Stimulated activated CD4-positive, alpha-beta T cell treated with anti-CD3 and anti-CD28 coated beads, Interleukin-1b, Interleukin-23, amount 100 ng/mL, for 1 hour (primary cell): Measurements from ENCODE around the gene BAHCC1.
A peak's percentile ranks its signal among the peaks of the same experiment; 100 is the strongest.

Source experiments
- DNase-seq, 2 donors: peaks; one replicate each; pipeline ENCODE4 v3.0.0-alpha.2; 2020; ENCODE audit warnings: low read depth in 2 of 2

Gene BAHCC1

DNA sequence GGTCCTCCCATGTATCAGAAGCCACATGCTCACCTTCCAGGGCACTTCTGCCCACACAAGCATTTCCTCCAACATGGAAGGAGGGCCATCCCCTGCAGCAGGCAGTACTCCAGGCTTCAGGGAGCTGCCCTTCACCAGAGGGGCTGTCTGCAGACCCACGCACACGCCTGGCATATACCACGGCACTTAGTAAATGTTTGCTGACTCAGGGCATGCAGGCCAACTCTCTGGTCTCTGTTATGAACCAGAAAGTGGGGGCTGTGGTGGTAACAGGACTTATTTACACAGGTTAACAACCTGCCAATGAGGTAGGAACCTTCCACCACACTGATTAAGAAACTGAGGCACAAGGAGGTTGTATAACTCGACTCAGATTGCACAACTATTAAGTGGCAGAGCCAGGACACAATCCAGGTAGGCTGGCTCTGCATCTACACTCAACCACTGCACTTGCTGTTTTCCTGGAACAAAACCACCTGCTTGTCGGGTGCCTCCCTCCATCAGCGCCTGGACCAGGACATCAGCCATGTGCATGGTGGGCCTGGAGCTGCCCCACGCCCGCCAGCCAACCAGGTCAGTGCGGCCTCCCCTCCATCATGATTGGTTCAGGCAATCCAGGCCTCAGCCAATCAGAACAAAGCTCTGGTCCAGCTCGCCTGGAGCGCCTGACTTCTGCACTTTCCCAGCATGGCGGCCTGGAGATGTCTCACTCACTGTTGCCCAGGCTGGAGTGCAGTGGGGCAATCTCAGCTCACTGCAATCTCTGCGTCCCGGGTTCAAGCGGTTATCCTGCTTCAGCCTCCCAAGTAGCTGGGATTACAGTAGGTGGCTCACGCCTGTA lies 98.2 kb downstream of the BAHCC1 start:
- no peak for DNase-seq

DNA sequence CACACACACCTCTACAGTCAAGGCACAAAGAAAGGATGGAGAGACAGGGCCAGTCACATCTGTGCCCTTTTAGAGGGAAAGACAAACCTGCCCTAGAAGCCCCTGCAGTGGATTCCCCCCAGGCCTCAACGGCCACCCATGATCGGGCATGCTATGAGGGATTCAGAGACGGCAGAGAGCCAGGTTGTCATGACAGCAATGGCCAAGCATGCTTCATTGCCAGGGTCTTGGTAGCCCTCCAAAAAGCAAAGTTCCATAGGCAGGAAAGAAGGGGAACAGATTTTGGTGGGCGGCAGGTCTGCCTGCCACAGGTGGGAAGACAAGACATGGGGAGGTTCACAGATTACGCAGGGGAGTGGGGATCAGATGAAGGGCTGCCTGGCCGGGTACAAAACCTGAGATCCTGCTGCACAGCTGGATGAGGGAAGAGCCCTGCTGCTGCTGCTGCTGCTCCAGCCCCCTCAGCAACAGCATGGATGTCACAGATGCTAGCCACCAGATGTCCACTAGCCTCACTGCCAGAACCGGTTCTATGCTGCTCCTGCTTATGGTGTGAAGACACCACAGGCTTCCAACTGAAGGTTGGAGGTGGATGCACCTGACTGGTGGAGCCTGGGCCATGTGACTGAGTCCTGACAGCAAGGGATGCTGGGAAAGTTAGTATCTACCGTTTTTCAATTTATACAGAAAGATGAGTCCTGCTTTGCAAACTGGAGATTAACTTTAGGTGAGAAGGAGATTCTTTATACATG lies 99.5 kb downstream of the BAHCC1 start:
- no peak for DNase-seq

- no peak for DNase-seq
Observed at GRCh38 chr17:81498953-81499600, 103.8 kb downstream of the BAHCC1 start.

DNA sequence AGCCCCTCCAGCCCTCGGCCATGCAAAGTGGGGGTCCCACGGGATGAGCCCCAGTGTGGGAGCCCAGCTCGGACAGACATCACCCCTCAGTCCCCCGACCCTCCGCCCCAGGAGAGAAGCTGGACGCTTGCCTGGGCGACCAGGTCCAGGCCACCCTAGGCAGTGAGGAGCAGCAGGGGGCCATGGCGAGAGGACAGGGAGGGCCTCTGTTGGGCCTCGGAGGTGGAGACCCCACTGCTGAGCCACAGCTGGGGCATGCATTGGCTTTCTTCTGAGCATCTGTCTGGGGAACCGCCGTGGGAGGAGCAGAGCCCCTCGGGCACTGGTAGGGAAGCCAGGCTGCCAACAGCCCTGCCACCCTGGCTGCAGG lies 104.3 kb downstream of the BAHCC1 start:
- no peak for DNase-seq

DNA sequence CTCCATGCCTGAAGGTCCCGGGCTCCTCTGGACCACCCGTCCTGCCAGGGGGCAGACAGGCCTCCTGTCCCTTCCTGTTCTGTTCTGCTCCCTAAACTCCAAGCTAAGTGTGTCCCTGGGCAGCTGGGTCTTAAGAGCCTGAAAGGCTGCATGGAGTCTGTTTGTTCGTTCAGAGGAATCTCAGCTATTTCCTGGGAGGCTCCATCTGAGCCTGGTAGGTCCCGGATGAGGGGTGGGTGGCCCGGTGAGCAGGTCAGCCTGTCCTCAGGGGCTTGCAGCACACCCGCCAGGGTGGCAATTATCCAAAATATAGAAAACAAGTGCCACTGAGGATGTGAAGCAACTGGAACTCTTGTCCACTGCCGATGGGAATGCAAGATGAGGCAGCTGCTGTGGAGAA lies 104.8 kb downstream of the BAHCC1 start:
- DNase-seq = no peak

- DNase-seq = no peak
Observed at GRCh38 chr17:81502471-81503017, 107.3 kb downstream of the BAHCC1 start.

- DNase-seq = no peak
Observed at GRCh38 chr17:81503619-81504018, 108.4 kb downstream of the BAHCC1 start.

DNA sequence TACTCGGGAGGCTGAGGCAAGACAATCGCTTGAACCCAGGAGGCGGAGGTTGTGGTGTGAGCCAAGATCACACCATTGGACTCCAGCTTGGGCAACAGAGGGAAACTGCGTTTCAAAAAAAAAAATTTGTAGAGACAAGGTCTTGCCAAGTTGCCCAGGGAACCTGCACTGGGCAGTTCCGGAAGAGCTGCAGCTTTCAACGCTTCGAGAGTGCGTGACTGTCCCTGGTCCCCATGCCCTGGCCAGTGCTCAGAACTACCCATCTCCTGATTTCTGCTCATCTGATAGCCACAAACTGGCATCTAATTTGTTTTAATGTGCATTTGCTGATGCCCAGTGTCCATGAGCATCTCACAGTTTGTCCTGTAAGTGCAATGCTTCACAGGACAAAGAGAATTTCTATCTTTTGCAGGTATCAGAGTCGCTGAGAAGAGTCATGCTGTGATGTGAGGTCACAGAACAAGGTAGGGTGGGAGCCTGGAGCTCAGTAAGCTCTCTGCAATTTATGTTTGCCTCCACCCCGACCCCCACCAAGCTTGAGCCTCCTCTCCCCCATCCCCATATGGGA lies 113.5 kb downstream of the BAHCC1 start:
- no peak for DNase-seq

GRCh38 chr17:81509207-81509971 lies 114.1 kb downstream of the BAHCC1 start:
- DNase-seq = no peak

DNA sequence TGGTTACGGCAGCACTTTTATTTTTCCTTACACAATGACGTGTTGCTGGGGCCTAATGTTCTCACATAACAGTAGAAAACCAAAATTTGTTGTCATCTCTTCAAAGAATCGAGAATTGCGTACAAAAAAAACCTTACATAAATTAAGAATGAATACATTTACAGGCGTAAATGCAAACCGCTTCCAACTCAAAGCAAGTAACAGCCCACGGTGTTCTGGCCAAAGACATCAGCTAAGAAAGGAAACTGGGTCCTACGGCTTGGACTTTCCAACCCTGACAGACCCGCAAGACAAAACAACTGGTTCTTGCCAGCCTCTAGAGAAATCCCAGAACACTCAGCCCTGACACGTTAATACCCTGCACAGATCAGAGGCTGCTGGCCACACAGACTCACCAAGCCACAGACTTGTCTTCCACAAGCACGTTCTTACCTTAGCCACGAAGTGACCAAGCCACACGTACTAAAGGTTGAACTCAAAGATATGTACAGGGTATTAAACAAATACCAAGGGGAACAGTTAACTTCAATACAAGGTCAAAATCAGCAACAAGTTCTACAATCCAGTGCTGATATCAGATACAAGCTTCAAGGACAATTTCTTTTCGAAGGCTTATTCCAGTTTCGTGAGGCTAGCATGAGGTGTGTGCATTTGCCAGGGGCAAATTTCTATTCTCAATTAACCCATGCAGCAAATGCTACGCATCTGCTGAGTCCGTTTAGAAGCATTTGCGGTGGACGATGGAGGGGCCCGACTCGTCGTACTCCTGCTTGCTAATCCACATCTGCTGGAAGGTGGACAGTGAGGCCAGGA lies 114.9 kb downstream of the BAHCC1 start:
- DNase-seq = no peak

DNA sequence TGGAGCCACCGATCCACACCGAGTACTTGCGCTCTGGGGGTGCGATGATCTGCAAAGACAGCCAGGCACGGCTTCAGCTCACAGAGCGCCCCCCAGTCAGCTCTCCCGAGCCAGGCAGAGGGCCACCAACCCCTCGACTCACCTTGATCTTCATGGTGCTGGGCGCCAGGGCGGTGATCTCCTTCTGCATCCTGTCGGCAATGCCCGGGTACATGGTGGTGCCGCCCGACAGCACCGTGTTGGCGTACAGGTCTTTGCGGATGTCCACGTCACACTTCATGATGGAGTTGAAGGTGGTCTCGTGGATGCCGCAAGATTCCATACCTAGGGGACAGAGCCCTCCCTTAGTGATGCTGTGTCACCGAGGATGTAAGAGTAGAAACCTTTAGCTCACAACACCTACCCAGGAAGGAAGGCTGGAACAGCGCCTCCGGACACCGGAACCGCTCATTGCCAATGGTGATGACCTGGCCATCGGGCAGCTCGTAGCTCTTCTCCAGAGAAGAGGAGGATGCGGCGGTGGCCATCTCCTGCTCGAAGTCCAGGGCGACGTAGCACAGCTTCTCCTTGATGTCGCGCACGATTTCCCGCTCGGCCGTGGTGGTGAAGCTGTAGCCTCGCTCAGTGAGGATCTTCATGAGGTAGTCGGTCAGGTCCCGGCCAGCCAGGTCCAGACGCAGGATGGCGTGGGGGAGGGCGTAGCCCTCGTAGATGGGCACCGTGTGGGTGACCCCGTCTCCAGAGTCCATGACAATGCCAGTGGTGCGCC lies 115.7 kb downstream of the BAHCC1 start:
- no peak for DNase-seq

- no peak for DNase-seq
Observed at GRCh38 chr17:81511554-81511803, 116.2 kb downstream of the BAHCC1 start.

GRCh38 chr17:81511804-81512561 lies 116.7 kb downstream of the BAHCC1 start:
- no peak for DNase-seq

- peak; percentile 80 to 87 for DNase-seq
Observed at GRCh38 chr17:81512562-81513371, 117.5 kb downstream of the BAHCC1 start, which contains the start of gene ACTG1. Gene ACTG1, minus strand, starts transcription at chr17:81512799. Its CDS starts 445 bp downstream, at chr17:81512354.

DNA sequence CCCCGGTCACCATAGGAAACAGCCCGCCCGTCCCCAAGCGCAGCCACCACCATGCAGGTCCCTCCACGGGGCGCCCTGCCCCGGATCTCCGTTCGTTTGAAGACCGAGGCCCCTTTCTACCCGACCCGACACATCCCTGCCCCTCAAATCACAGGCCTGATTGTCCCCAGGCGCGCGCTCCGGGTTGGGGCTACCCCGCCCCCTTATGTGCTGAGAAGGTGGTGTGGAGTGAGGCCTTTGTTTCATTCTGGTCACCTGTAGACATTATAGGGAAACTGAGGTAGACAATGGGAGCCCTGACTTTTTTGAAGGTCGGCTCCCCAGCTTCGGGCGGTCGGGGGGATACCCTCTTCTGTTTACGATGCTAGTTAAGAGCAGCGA lies 118.1 kb downstream of the BAHCC1 start:
- DNase-seq = no peak

GRCh38 chr17:81513753-81514488 lies 118.7 kb downstream of the BAHCC1 start:
- no peak for DNase-seq

- no peak for DNase-seq
Observed at GRCh38 chr17:81514489-81514738, 119.2 kb downstream of the BAHCC1 start.
